ENCODE data around the gene NUAK1.

Gene NUAK1

GRCh38 chr12:106163712-106164111 lies 25.0 kb upstream of the NUAK1 start:
- no peak overlapping the region for H3K4me3 ChIP-seq (ENCODE audit: low read depth, low read length)
- no peak for DNase-seq (ENCODE audit: low read depth)
- TF ChIP-seq CTCF (IDR thresholded peaks at IDR 0.05; ENCODE audit: insufficient read depth, low read depth, low read length, missing control alignments) = no peak

- TF ChIP-seq CTCF (IDR thresholded peaks at IDR 0.05; ENCODE audit: insufficient read depth, low read depth, low read length, missing control alignments) = no peak
- no peak for DNase-seq (ENCODE audit: low read depth)
- H3K4me3 ChIP-seq (ENCODE audit: low read depth, low read length) = no peak overlapping the region
These were observed 22.7 kb upstream of the NUAK1 start for GRCh38 chr12:106161491-106161890.

GRCh38 chr12:106160915-106161314 lies 22.2 kb upstream of the NUAK1 start:
- no peak for TF ChIP-seq CTCF (IDR thresholded peaks at IDR 0.05; ENCODE audit: insufficient read depth, low read depth, low read length, missing control alignments)
- H3K4me3 ChIP-seq (ENCODE audit: low read depth, low read length) = no peak overlapping the region
- DNase-seq (ENCODE audit: low read depth) = no peak

- TF ChIP-seq CTCF (IDR thresholded peaks at IDR 0.05; ENCODE audit: insufficient read depth, low read depth, low read length, missing control alignments) = no peak
- H3K4me3 ChIP-seq (ENCODE audit: low read depth, low read length) = no peak overlapping the region
- no peak for DNase-seq (ENCODE audit: low read depth)
These were observed 19.0 kb upstream of the NUAK1 start for GRCh38 chr12:106157802-106158201.

GRCh38 chr12:106154751-106155273 lies 16.1 kb upstream of the NUAK1 start:
- TF ChIP-seq CTCF (IDR thresholded peaks at IDR 0.05; ENCODE audit: insufficient read depth, low read depth, low read length, missing control alignments) = no peak
- DNase-seq (ENCODE audit: low read depth) = no peak
- H3K4me3 ChIP-seq (ENCODE audit: low read depth, low read length) = no peak overlapping the region

GRCh38 chr12:106152334-106152733 lies 13.6 kb upstream of the NUAK1 start:
- no peak for TF ChIP-seq CTCF (IDR thresholded peaks at IDR 0.05; ENCODE audit: insufficient read depth, low read depth, low read length, missing control alignments)
- no peak overlapping the region for H3K4me3 ChIP-seq (ENCODE audit: low read depth, low read length)
- no peak for DNase-seq (ENCODE audit: low read depth)

GRCh38 chr12:106150555-106150954 lies 11.8 kb upstream of the NUAK1 start:
- TF ChIP-seq CTCF (IDR thresholded peaks at IDR 0.05; ENCODE audit: insufficient read depth, low read depth, low read length, missing control alignments) = no peak
- H3K4me3 ChIP-seq (ENCODE audit: low read depth, low read length) = no peak overlapping the region
- no peak for DNase-seq (ENCODE audit: low read depth)

All from GM12865 (cell line).